Astrocyte (in vitro differentiated cells and primary cell): ENCODE data around the gene MAN2A1.

Experiments used
- EZH2 ChIP-seq: IDR thresholded peaks from 2 replicates; pipeline ENCODE4 v1.6.1; 2012; ENCODE audit warnings: mild to moderate bottlenecking, low read length, inconsistent platforms; ENCODE audit not compliant: insufficient read depth
- TF ChIP-seq, protein P1 (sequence below): IDR thresholded peaks from 2 replicates; pipeline ENCODE4 v1.5.1; 2011; ENCODE audit warnings: low read depth, mild to moderate bottlenecking, inconsistent platforms, low read length, moderate library complexity; ENCODE audit not compliant: insufficient read depth

DNA sequence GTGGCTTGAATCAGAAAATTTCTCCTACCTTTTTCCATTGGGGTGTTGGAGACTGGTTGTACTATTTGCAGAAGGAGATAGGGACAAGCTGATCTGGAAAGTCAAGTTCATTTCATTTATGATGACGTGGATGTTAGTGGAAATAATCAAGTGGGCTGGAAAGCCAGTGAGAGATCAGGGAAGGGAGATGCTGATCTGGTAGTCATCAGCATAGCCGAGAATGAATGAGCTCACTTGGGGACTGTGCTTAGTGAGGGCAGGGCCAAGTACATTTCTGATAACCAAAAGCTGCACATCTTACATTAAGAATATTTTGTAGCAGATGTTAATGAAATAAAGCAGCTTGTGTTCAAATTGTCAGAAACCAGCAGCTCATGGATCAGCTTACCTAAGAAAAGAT lies 12.1 kb downstream of the MAN2A1 start:
- TF ChIP-seq, protein P1, sequence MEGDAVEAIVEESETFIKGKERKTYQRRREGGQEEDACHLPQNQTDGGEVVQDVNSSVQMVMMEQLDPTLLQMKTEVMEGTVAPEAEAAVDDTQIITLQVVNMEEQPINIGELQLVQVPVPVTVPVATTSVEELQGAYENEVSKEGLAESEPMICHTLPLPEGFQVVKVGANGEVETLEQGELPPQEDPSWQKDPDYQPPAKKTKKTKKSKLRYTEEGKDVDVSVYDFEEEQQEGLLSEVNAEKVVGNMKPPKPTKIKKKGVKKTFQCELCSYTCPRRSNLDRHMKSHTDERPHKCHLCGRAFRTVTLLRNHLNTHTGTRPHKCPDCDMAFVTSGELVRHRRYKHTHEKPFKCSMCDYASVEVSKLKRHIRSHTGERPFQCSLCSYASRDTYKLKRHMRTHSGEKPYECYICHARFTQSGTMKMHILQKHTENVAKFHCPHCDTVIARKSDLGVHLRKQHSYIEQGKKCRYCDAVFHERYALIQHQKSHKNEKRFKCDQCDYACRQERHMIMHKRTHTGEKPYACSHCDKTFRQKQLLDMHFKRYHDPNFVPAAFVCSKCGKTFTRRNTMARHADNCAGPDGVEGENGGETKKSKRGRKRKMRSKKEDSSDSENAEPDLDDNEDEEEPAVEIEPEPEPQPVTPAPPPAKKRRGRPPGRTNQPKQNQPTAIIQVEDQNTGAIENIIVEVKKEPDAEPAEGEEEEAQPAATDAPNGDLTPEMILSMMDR: no peak
- no peak for TF ChIP-seq EZH2
